ENCODE results near the gene DNAJC8. TPM values are rescaled to one million over a fixed set of nuclear protein-coding genes. Genes with fewer than 3 reads are reported as not detected.

The DNAJC8 gene
- total and polyA plus RNA-seq, 10 of the 15 experiments (the other 5 are each of a cell fraction or from before 2014, with no cell fraction given): 91.2 to 296 (median 152) TPM

- H3K36me3 ChIP-seq (ENCODE audit: control insufficient read depth in 2 of 2, insufficient read depth in 2 of 2, low read length in 1 of 2): no peaks in the 10 kb centered on the region
- no TSS peak for BruUV-seq (replicated peaks)
- peak overlapping the region; percentile 87 for H2AFZ ChIP-seq (ENCODE audit: control insufficient read depth, low read depth, low read length)
- in situ Hi-C loops (cut with MboI) (loop anchor here (5.0 kb wide), 1 partner anchor 355 kb away; no protein-coding TSS in a partner anchor), intact Hi-C loops (cut with micrococcal nuclease; ENCODE audit: unreplicated experiment) (loop anchor here (1.0 to 10.0 kb wide), 8 partner anchors 50 to 473 kb away; partner anchors contain the start of genes MED18, STX12 and THEMIS2)
- ATAC-seq: no peak
- 4% methylated on average over 11 of the region's 11 CpGs for whole genome bisulfite sequencing (ENCODE audit: insufficient coverage, insufficient replicate concordance, low lambda C conversion rate, missing lambda C conversion rate)
- DNase-seq (ENCODE audit: low read depth, low spot score): no peak
- H3K9ac ChIP-seq (ENCODE audit: control insufficient read depth, insufficient read depth, low read length): peak overlapping the region; percentile 52; the same call in 1 of the 2 replicates
- SMC1A ChIA-PET (ENCODE audit: uncharacterized antibody, unreplicated experiment): interaction anchor here (0.8 to 9.7 kb wide), 29 partner anchors 10 to 629 kb away, joined by 3 to 84 read pairs (median 8); partner anchors contain the start of genes ATP5IF1, DNAJC8, MED18 and PHACTR4
- peak overlapping the region; percentile 87 for H3K27ac ChIP-seq (ENCODE audit: control insufficient read depth, insufficient read depth)
- no peak for FAIRE-seq
- CTCF ChIA-PET: interaction anchor here (0.7 to 4.5 kb wide), 44 partner anchors 10 to 630 kb away, joined by 3 to 138 read pairs (median 7); partner anchors contain the start of genes ATP5IF1, MED18 and PHACTR4
- no peaks in the 10 kb centered on the region for H3K9me3 ChIP-seq (replicated peaks; ENCODE audit: control insufficient read depth, insufficient read depth, low read length)
- peaks cover 8% of the 10 kb centered on the region for H3K79me2 ChIP-seq (ENCODE audit: control insufficient read depth, insufficient read depth, low read length)
- peaks cover 46% of the 10 kb centered on the region for H3K4me1 ChIP-seq (ENCODE audit: control insufficient read depth, insufficient read depth, low read length)
- H3K4me3 ChIP-seq: no peak overlapping the region; the same call in 1 of the 2 replicates
- no peaks in the 10 kb centered on the region for H3K27me3 ChIP-seq (replicated peaks in 1 of 2; ENCODE audit: control insufficient read depth in 2 of 2, insufficient read depth in 2 of 2, low read length in 1 of 2)
- POLR2A ChIA-PET: interaction anchor here (0.7 to 7.6 kb wide), 7 partner anchors 12 to 355 kb away, joined by 3 to 125 read pairs (median 3); partner anchors contain the start of genes ATP5IF1, PHACTR4 and SESN2
- H3K4me2 ChIP-seq (ENCODE audit: control insufficient read depth, insufficient read depth): peak overlapping the region; percentile 90
- H4K20me1 ChIP-seq (ENCODE audit: control insufficient read depth, insufficient read depth): no peaks in the 10 kb centered on the region
- RAD21 ChIA-PET (ENCODE audit: unreplicated experiment): interaction anchor here (0.6 to 4.9 kb wide), 23 partner anchors 12 to 393 kb away, joined by 3 to 54 read pairs (median 7); partner anchors contain the start of genes ATP5IF1, MED18, PHACTR4 and RCC1
- TF ChIP-seq SMAD1 (IDR thresholded peaks at IDR 0.05; ENCODE audit: low read depth, partially characterized antibody) (no peak), EED (IDR thresholded peaks at IDR 0.05; ENCODE audit: low read depth) (no peak), ZNF274 (IDR thresholded peaks at IDR 0.05; ENCODE audit: insufficient read depth, insufficient read length) (no peak), LARP7 (IDR thresholded peaks at IDR 0.05) (no peak), SKIL (IDR thresholded peaks at IDR 0.05; ENCODE audit: low read depth, poor library complexity, severe bottlenecking) (peak; percentile 6), JUND (IDR thresholded peaks at IDR 0.05; ENCODE audit: low read depth, low read length) (no peak), HDAC6 (IDR thresholded peaks at IDR 0.05; ENCODE audit: unreplicated experiment) (no peak), POU2F2 (IDR thresholded peaks at IDR 0.05; ENCODE audit: borderline replicate concordance, low read depth, low read length) (no peak), MLLT1 (IDR thresholded peaks at IDR 0.05) (no peak), NR2F1 (conservative IDR thresholded peaks at IDR 0.05) (peak; percentile 75; the same call in 1 of the 2 replicates), BCLAF1 (IDR thresholded peaks at IDR 0.05) (no peak), TARDBP (IDR thresholded peaks at IDR 0.05; ENCODE audit: borderline replicate concordance) (no peak), ETV6 (conservative IDR thresholded peaks at IDR 0.05 in 1 of 2, IDR thresholded peaks at IDR 0.05 in 1 of 2; ENCODE audit: borderline replicate concordance in 1 of 2, low read depth in 1 of 2) (no peak), SMARCA5 (IDR thresholded peaks at IDR 0.05) (peak; percentile 70; the same call in 1 of the 2 replicates), RCOR1 (conservative IDR thresholded peaks at IDR 0.05; ENCODE audit: low read depth, low read length) (no peak), GATAD2B (conservative IDR thresholded peaks at IDR 0.05; ENCODE audit: low read depth) (no peak), NR2C2 (IDR thresholded peaks at IDR 0.05; ENCODE audit: borderline replicate concordance, control insufficient read depth, insufficient read length, low read depth) (no peak)
Observed at GRCh38 chr1:28247612-28248272, 14.9 kb upstream of the DNAJC8 start.

Measured in GM12878 (cell line).